Fibroblast of villous mesenchyme (primary cell): ENCODE measurements around the gene NR2F1-AS1. TPM values are rescaled to one million over a fixed set of nuclear protein-coding genes. Genes with fewer than 3 reads are reported as not detected.
"Not testable (repeated sequence)": the region's sequence is repeated elsewhere in the genome, so short reads cannot be mapped to it uniquely, and the experiment has no call there.

Experiments used
- DNase-seq: peaks from one replicate; pipeline ENCODE4 v3.0.0-alpha.2; 2010; ENCODE audit warnings: low read depth
- H3K4me3 ChIP-seq: 2 replicates; pipeline ENCODE4 v1.5.1; 2011; ENCODE audit warnings: low read depth, mild to moderate bottlenecking, low read length
- CTCF ChIP-seq: IDR thresholded peaks from 2 replicates; pipeline ENCODE4 v1.5.1; 2012; ENCODE audit warnings: low read depth, mild to moderate bottlenecking, low read length; ENCODE audit not compliant: insufficient read depth
- total RNA-seq: library from RNA; depleted of rRNA; stranded (reverse); fragments of >200 nt; gene quantifications from 2 replicates; pipeline ENCODE4 v1.2.3, GENCODE V29; 2012

Gene NR2F1-AS1
- total RNA-seq, 1 donor = 27.6 TPM

DNA sequence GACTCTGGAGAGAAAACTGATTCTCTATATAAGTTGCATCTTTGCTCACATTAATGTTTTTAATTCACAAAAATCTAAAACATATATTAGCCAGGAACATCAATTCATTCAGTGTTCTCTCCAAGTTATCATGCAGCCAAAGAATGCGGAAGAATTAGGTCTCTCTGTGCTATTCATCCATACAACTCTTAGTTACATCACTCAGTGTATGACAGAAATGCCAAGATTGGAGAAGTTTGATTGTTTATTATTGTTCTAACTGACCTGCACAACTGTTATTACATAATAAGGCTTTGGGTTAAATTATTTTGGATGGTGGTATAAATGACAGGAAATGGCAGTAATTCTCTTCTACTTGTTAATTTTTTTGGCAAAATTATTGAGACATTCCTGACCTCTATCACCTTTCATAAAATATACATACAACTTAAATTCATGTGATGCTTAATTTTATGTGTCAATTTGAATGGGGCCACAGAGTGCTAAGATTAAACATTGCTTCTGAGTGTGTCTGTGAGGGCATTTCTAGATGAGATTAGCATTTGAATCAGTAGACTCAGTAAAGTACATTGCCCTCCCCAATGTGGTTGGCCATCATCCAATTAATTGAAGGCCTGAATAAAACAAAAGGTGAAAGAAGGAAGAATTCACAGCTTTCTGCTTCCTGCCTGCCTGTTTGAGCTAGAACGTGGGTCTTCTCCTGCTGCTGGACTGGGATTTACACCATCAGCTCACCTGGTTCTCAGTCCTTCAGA lies 70.2 kb downstream of the NR2F1-AS1 start:
- DNase-seq = no peak
- H3K4me3 ChIP-seq = no peak overlapping the region
- TF ChIP-seq CTCF = no peak

GRCh38 chr5:93505553-93505952 lies 75.5 kb downstream of the NR2F1-AS1 start:
- DNase-seq = not testable (repeated sequence)

DNA sequence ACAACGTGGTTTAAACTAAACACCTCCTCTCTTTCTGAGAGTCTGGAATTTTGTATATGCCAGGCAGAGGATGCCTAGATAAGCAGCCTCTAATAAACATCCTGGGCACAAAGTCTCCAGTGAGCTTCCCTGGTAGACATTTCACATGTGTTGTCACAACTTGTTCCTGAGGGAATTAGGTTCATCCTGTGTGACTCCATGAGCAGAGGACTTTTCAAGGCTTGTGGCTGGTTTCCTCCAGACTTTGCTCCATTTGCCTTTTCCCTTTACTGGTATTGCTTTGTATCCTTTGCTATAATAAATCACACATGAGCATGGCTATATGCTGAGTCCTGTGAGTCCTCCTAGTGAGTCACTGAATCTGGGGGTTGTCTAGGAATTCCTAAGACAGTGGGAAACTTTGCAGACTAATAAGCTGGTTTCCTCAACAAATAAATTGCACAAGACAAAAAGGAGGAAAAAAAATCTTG lies 77.4 kb downstream of the NR2F1-AS1 start:
- H3K4me3 ChIP-seq = no peak overlapping the region
- peak; percentile 96 for DNase-seq
- TF ChIP-seq CTCF = no peak

More at GRCh38 chr5:93505553-93505952, 75.5 kb downstream of the NR2F1-AS1 start:
- H3K4me3 ChIP-seq = not testable (repeated sequence)

GRCh38 chr5:93497096-93497495 lies 83.9 kb downstream of the NR2F1-AS1 start:
- no peak overlapping the region for H3K4me3 ChIP-seq
- peak; percentile 57 for DNase-seq
- TF ChIP-seq CTCF = no peak

GRCh38 chr5:93479982-93480509 lies 101.0 kb downstream of the NR2F1-AS1 start:
- no peak for DNase-seq
- H3K4me3 ChIP-seq = no peak overlapping the region
- TF ChIP-seq CTCF = no peak

DNA sequence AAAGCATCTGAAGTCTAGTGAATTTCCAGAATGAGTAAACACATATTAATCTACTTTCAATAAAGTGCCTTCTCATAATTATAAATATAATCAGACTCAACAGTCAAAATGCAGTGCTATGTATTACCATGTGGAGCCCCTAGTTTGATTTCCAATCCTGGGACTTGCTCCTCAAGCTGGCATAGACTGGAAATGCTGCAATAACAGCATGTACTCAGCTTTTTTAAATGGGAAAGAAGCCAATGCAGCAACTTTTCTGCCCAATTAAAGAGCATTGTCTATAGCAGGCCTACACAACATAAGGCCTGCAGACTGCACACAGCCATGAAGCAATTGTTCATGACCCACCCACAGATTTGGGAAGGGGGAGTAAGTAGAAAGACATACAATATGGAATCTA lies 103.2 kb downstream of the NR2F1-AS1 start:
- no peak for DNase-seq
- TF ChIP-seq CTCF = no peak
- no peak overlapping the region for H3K4me3 ChIP-seq

GRCh38 chr5:93476251-93476742 lies 104.7 kb downstream of the NR2F1-AS1 start:
- TF ChIP-seq CTCF = no peak
- DNase-seq = no peak
- no peak overlapping the region for H3K4me3 ChIP-seq
